ENCODE measurements around the gene SLC4A9.
"Not testable (repeated sequence)": the region's sequence is repeated elsewhere in the genome, so short reads cannot be mapped to it uniquely, and the experiment has no call there.

Gene SLC4A9

GRCh38 chr5:140338336-140338735 lies 21.7 kb upstream of the SLC4A9 start:
- FAIRE-seq = no peak

- no peak for FAIRE-seq
Measured at GRCh38 chr5:140338908-140339307, 21.1 kb upstream of the SLC4A9 start.

GRCh38 chr5:140339636-140340035 lies 20.4 kb upstream of the SLC4A9 start:
- FAIRE-seq = no peak

- FAIRE-seq = no peak
Measured at GRCh38 chr5:140340605-140341121, 19.3 kb upstream of the SLC4A9 start.

- no peak for FAIRE-seq
Measured at GRCh38 chr5:140341591-140341990, 18.4 kb upstream of the SLC4A9 start.

GRCh38 chr5:140342287-140342686 lies 17.7 kb upstream of the SLC4A9 start:
- no peak for FAIRE-seq

GRCh38 chr5:140342896-140343295 lies 17.1 kb upstream of the SLC4A9 start:
- no peak for FAIRE-seq

GRCh38 chr5:140343849-140344248 lies 16.1 kb upstream of the SLC4A9 start:
- FAIRE-seq = not testable (repeated sequence)

- FAIRE-seq = no peak
Measured at GRCh38 chr5:140344683-140345423, 15.1 kb upstream of the SLC4A9 start.

- FAIRE-seq = no peak
Measured at GRCh38 chr5:140345919-140346347, 14.1 kb upstream of the SLC4A9 start.

- no peak for FAIRE-seq
Measured at GRCh38 chr5:140346348-140347221, 13.4 kb upstream of the SLC4A9 start, which contains the start of gene HBEGF. TSS of gene HBEGF (minus strand) at chr5:140346603. CDS start at chr5:140346328, 275 bp downstream.

GRCh38 chr5:140347360-140347759 lies 12.6 kb upstream of the SLC4A9 start:
- FAIRE-seq = no peak

- no peak for FAIRE-seq
Measured at GRCh38 chr5:140348104-140348503, 11.9 kb upstream of the SLC4A9 start.

- FAIRE-seq = no peak
Measured at GRCh38 chr5:140349244-140349643, 10.8 kb upstream of the SLC4A9 start.

- FAIRE-seq = no peak
Measured at GRCh38 chr5:140351609-140352334, 8.2 kb upstream of the SLC4A9 start.

GRCh38 chr5:140355546-140355945 lies 4.4 kb upstream of the SLC4A9 start:
- FAIRE-seq = no peak

- no peak for FAIRE-seq
Measured at GRCh38 chr5:140356853-140357725, 2.9 kb upstream of the SLC4A9 start.

- FAIRE-seq = no peak
Measured at GRCh38 chr5:140357726-140358093, 2.3 kb upstream of the SLC4A9 start.

GRCh38 chr5:140358738-140359310 lies 1.2 kb upstream of the SLC4A9 start:
- FAIRE-seq = no peak

GRCh38 chr5:140360681-140361479 lies 886 bp downstream of the SLC4A9 start:
- no peak for FAIRE-seq

- FAIRE-seq = no peak
Measured at GRCh38 chr5:140361901-140362300, 1.9 kb downstream of the SLC4A9 start.
